SK-N-MC (cell line): ENCODE measurements around the gene HNRNPM.
A peak's percentile ranks its signal among the peaks of the same experiment; 100 is the strongest.

ENCODE experiments used
- DNase-seq: peaks from one replicate; pipeline ENCODE4 v3.0.0-alpha.2; 2011; ENCODE audit warnings: low read depth, low spot score
- H3K27ac ChIP-seq: fragments of 200-600 bp; sonication (generic); 2 replicates; pipeline ENCODE4 v1.5.1; 2016; ENCODE audit warnings: mixed run types
- H3K36me3 ChIP-seq: fragments of 200-600 bp; sonication (generic); 2 replicates; pipeline ENCODE4 v1.6.1; 2017; ENCODE audit warnings: antibody characterized with exemption, low read length, mixed read lengths; ENCODE audit not compliant: insufficient read depth
- H3K4me3 ChIP-seq: fragments of 200-600 bp; sonication (generic); 2 replicates; pipeline ENCODE4 v1.5.1; 2016
- H3K9ac ChIP-seq: fragments of 200-600 bp; sonication (generic); 2 replicates; pipeline ENCODE4 v1.8.0; 2017; ENCODE audit warnings: mixed run types, mixed read lengths; ENCODE audit not compliant: insufficient read length
- H3K9me3 ChIP-seq: fragments of 200-600 bp; sonication (generic); 2 replicates; pipeline ENCODE4 v1.6.1; 2017; ENCODE audit warnings: low read depth, mild to moderate bottlenecking, antibody characterized with exemption, low read length, moderate library complexity, mixed read lengths
- EZH2 ChIP-seq: fragments of 200-600 bp; sonication (generic); IDR thresholded peaks from one replicate; pipeline ENCODE4 v1.6.1; 2017; ENCODE audit warnings: antibody characterized with exemption
- FOXP2 ChIP-seq: optimal IDR thresholded peaks from 2 replicates; pipeline ENCODE3; 2011; ENCODE audit warnings: mild to moderate bottlenecking, moderate library complexity; ENCODE audit not compliant: insufficient read depth; ENCODE audit errors: extremely low read length, control extremely low read depth
- POLR2AphosphoS5 ChIP-seq: IDR thresholded peaks from 2 replicates; pipeline ENCODE4 v1.6.1; 2012; ENCODE audit warnings: mild to moderate bottlenecking, low read depth, low read length, borderline replicate concordance

The HNRNPM gene

GRCh38 chr19:8483165-8483564 lies 38.4 kb downstream of the HNRNPM start:
- TF ChIP-seq EZH2 (no peak), POLR2AphosphoS5 (no peak), FOXP2 (no peak)
- Histone ChIP-seq H3K36me3 (peaks cover 84% of the 10 kb centered on the region), H3K27ac (0 out of 2 replicates have a peak overlapping the region, but pooled peaks have one; percentile 19), H3K9me3 (no peaks in the 10 kb centered on the region), H3K9ac (no peak overlapping the region), H3K4me3 (no peak overlapping the region)
- no peak for DNase-seq

GRCh38 chr19:8484331-8484894 lies 39.6 kb downstream of the HNRNPM start:
- H3K9ac ChIP-seq = no peak overlapping the region
- TF ChIP-seq FOXP2 = no peak
- no peak for TF ChIP-seq EZH2
- no peak for TF ChIP-seq POLR2AphosphoS5
- no peaks in the 10 kb centered on the region for H3K9me3 ChIP-seq
- DNase-seq = no peak
- H3K4me3 ChIP-seq = no peak overlapping the region
- H3K27ac ChIP-seq = no peak overlapping the region
- H3K36me3 ChIP-seq = peaks cover 84% of the 10 kb centered on the region

GRCh38 chr19:8485561-8486371 lies 41.0 kb downstream of the HNRNPM start:
- Histone ChIP-seq H3K9ac (no peak overlapping the region), H3K27ac (peak overlapping the region; percentile 42; the same call in 1 of the 2 replicates), H3K36me3 (peaks cover 85% of the 10 kb centered on the region), H3K9me3 (no peaks in the 10 kb centered on the region), H3K4me3 (no peak overlapping the region)
- DNase-seq = no peak
- TF ChIP-seq EZH2 = no peak
- TF ChIP-seq POLR2AphosphoS5 = no peak
- no peak for TF ChIP-seq FOXP2

GRCh38 chr19:8486661-8487136 lies 41.9 kb downstream of the HNRNPM start:
- TF ChIP-seq POLR2AphosphoS5 (no peak), FOXP2 (no peak), EZH2 (no peak)
- no peak for DNase-seq
- Histone ChIP-seq H3K36me3 (peaks cover 76% of the 10 kb centered on the region), H3K27ac (peak overlapping the region; percentile 42; the same call in 1 of the 2 replicates), H3K9me3 (no peaks in the 10 kb centered on the region), H3K4me3 (no peak overlapping the region), H3K9ac (no peak overlapping the region)

DNA sequence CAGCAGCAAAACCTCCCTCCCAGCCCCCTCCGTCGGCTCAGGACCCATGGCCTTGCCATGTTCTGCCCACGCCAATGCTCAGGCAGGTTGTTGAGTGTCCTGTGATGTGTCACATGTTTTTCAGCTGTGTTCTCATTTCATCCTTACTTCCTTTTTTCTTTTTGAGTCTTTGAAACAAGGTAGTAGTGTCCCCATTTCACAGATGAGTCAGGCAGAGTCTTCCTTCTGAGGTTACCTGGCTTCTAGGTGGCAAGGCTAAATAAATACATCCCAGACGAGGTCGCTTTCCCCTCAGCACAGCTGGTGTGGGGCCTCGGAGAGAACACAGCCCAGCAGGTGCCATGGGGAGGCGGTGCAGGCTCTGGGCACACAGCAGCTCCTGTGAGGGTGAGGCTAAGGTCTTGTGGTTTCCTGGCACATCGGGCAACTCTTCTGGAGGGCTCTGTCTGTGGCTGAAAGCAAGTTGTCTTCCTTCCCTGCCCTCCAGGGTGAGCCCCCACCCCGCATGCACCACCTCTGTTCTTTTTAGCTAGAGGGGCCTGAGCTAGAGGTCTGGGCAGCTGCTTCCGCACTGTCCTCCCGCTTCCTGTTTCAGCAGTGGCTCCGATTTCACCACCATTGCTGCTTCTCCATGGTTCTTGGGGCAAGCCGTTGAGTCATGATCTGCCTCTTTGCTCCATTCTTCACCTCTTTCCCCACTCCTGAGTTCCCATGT lies 42.5 kb downstream of the HNRNPM start:
- Histone ChIP-seq H3K9ac (no peak overlapping the region), H3K4me3 (no peak overlapping the region), H3K27ac (peak overlapping the region; percentile 10; the same call in 1 of the 2 replicates)

GRCh38 chr19:8488365-8488764 lies 43.6 kb downstream of the HNRNPM start:
- H3K27ac ChIP-seq = peak overlapping the region; percentile 67; the same call in 1 of the 2 replicates
- DNase-seq = no peak
- no peak overlapping the region for H3K4me3 ChIP-seq
- H3K9ac ChIP-seq = no peak overlapping the region
- H3K9me3 ChIP-seq = no peaks in the 10 kb centered on the region
- H3K36me3 ChIP-seq = peaks cover 62% of the 10 kb centered on the region
- no peak for TF ChIP-seq POLR2AphosphoS5
- no peak for TF ChIP-seq FOXP2
- TF ChIP-seq EZH2 = no peak

More for the DNA sequence above, 42.5 kb downstream of the HNRNPM start:
- TF ChIP-seq POLR2AphosphoS5 (no peak), EZH2 (no peak), FOXP2 (no peak)
- Histone ChIP-seq H3K36me3 (peaks cover 73% of the 10 kb centered on the region), H3K9me3 (no peaks in the 10 kb centered on the region)
- DNase-seq = no peak

DNA sequence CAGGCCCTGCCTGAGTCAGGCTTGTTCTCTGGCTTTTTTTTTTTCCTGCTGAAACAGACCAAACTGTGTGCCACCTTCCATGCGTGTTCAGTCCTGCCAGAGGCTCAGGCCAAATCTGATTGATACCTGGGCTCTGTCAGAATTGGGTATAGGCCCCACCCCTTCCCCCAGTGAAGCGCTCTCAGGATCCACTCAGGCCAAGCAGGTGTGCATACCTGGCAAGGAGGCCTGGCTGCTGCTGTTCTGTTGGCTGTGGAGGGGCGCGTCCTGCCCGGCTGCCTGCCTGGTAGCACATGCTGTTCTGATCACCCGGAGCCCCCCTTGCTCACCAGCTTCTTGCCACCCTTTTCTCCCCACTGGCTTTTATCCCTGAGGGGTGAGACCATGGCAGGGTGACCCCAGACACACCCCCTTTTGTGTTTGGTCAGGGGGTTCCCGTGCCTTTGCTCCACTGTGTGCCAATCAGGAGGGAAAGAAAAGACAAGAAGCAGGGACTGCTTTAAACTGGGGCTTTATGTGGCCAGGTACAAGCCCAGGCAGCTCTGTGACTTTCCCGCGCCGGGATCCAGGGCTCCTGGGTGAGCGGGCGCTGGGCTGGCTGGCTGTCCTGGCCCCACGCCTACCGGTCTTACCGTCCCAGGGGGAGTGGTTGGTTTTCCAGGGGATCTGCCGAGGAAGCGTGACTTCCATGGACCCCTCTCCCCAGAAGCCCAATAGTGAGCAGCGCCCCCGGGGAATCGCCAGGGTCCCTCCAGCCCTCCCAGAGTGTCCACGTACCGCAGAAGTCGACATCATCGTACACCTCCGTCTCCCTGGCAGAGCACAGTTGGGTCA lies 45.0 kb downstream of the HNRNPM start:
- no peak for DNase-seq
- H3K27ac ChIP-seq = 0 out of 2 replicates have a peak overlapping the region, but pooled peaks have one; percentile 67
- H3K9ac ChIP-seq = no peak overlapping the region
- H3K9me3 ChIP-seq = no peaks in the 10 kb centered on the region
- no peak overlapping the region for H3K4me3 ChIP-seq
- 0 out of 2 replicates have a peak, but pooled peaks have one; percentile 17 for TF ChIP-seq POLR2AphosphoS5
- no peak for TF ChIP-seq FOXP2
- no peak for TF ChIP-seq EZH2
- peaks cover 48% of the 10 kb centered on the region for H3K36me3 ChIP-seq

GRCh38 chr19:8490395-8490760 lies 45.6 kb downstream of the HNRNPM start:
- DNase-seq = no peak
- Histone ChIP-seq H3K36me3 (peaks cover 42% of the 10 kb centered on the region), H3K9ac (no peak overlapping the region), H3K27ac (0 out of 2 replicates have a peak overlapping the region, but pooled peaks have one; percentile 46), H3K9me3 (no peaks in the 10 kb centered on the region), H3K4me3 (no peak overlapping the region)
- no peak for TF ChIP-seq POLR2AphosphoS5
- TF ChIP-seq EZH2 = no peak
- TF ChIP-seq FOXP2 = no peak
